IPS-15b (cell line): ENCODE results near the gene OR5M8.

Experiments
- H3K27me3 ChIP-seq: one replicate; pipeline ENCODE4 v1.6.1; 2013; ENCODE audit warnings: low read length; ENCODE audit not compliant: control insufficient read depth, insufficient read depth
- H3K36me3 ChIP-seq: one replicate; pipeline ENCODE4 v1.6.1; 2013; ENCODE audit warnings: low read length; ENCODE audit not compliant: control insufficient read depth, insufficient read depth
- H3K4me1 ChIP-seq: one replicate; pipeline ENCODE4 v1.6.1; 2013; ENCODE audit warnings: mild to moderate bottlenecking, low read length; ENCODE audit not compliant: control insufficient read depth, insufficient read depth
- H3K4me3 ChIP-seq: one replicate; pipeline ENCODE4 v1.5.1; 2013; ENCODE audit warnings: low read depth, low read length
- H3K9ac ChIP-seq: one replicate; pipeline ENCODE4 v1.6.1; 2013; ENCODE audit warnings: low read depth, mild to moderate bottlenecking, low read length
- H3K9me3 ChIP-seq: one replicate; pipeline ENCODE4 v1.6.1; 2013; ENCODE audit warnings: mild to moderate bottlenecking, low read length; ENCODE audit not compliant: control insufficient read depth, insufficient read depth

OR5M8 gene

DNA sequence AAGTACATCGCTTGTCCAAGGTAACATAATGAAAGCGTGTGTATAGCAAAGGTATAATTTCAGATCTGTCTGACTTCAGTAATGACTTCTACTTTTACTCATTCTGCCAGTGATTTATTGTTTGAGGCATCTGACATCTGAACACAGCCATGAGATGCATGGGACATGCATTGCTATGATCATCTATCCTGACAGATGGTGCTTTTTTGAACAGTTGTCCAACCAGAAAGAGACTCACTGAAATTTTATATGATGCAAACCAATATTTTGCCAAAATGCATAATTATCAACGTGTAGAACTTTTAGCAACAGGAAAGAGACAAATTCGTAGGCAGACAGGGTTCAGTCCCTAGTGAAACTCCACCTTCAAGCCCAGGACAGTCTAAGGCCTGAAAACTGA is 37.6 kb downstream of the OR5M8 start:
- H3K36me3 ChIP-seq: no peaks in the 10 kb centered on the region
- no peak overlapping the region for H3K9ac ChIP-seq
- H3K4me1 ChIP-seq: no peaks in the 10 kb centered on the region
- H3K27me3 ChIP-seq: no peaks in the 10 kb centered on the region
- H3K9me3 ChIP-seq: no peaks in the 10 kb centered on the region
- H3K4me3 ChIP-seq: no peak overlapping the region
